Dedifferentiated amniotic fluid mesenchymal stem cell (primary cell): ENCODE results near the gene STAP2.
"Not testable (repeated sequence)": the region's sequence is repeated elsewhere in the genome, so short reads cannot be mapped to it uniquely, and the experiment has no call there.

Experiments used
- DNase-seq: peaks from one replicate; pipeline ENCODE4 v3.0.0-alpha.2; 2016; ENCODE audit errors: extremely low spot score

The STAP2 gene

GRCh38 chr19:4298810-4299550 is 39.6 kb downstream of the STAP2 start:
- DNase-seq = no peak

- no peak for DNase-seq
Observed at GRCh38 chr19:4297901-4298809, 40.5 kb downstream of the STAP2 start.

DNA sequence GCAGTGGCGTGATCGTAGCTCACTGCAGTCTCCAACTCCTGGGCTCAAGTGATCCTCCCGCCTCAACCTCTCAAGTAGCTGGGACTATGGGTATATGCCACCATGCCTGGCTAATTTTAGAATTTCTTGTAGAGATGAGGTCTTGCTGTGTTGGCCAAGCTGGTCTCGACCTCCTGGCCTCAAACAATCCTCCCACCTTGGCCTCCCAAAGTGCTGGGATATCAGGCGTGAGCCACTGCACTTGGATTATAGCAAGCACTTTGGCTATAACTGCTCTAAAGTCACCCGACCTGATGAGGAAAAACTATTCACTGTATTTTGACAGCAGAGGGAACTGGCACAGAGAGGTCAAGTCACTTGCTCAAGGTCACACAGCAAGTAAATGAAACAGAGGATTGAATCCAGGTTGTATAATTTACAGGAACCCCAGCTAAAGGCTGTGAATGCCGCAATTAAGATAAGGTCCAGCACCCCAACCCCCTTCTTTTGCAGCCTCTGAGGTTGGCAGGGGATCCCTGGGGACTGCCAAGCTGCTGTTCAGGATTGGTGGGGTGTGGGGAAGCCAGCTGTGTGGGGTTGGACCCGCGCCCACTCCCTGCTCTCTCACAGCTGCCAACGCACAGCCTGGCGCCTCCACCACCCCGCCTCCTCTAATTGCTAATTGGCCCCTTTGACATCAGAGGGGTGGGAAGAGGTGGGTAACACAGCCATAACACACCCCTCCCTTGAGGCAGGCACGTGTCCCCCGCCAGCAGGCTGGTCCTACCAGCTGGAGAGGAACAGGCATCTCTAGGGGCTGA is 42.5 kb downstream of the STAP2 start:
- no peak for DNase-seq

- no peak for DNase-seq
Observed at GRCh38 chr19:4294389-4294788, 44.2 kb downstream of the STAP2 start.

DNA sequence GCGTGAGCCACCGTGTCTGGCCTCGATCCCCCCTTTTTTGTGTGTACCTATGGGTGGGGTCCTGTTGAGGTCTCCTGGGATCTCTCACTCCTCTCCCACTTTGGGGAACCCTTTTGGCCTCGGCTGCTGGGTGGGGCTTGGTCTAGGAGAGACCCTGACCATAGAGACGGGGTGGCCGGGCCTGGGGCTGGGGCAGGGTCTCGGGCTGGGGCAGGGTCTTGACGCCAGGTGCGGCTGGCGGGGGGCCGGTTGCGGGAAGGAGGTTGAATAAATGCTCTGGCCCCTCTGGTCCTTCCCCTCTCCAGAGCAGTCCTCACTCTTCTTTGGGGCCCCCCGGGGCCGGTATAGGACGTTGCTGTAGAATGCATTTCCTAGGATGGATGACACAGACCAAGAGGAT is 46.1 kb downstream of the STAP2 start:
- DNase-seq = no peak

GRCh38 chr19:4291184-4291732 is 47.4 kb downstream of the STAP2 start:
- no peak for DNase-seq

DNA sequence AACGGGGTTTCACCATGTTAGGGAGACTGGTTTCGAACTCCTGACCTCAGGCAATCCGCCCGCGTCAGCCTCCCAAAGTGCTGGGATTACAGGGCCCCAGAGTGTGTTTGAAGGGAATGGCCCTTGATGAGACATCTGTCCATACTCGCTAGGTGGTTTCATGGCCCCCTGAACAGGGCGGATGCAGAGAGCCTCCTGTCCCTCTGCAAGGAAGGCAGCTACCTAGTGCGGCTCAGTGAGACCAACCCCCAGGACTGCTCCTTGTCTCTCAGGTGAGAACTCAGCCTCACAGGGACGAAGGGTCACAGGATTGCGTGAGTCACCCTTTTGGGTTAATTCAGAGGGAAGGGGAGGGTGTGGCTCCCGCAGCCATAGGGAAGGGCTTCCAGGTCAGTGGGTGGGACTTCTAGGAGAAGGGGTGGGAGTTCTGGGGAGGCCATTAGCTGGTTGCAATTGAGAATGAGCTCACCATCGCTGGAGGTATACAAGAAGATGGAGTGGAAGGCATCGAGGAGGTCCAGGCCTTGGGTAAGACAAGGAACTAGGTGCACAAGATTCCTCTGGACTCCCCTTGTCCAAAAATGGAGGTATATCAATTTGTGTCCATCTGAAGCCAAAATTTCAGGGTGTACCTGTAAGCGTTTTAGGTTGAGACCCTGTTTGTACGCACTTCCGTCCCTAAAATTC is 50.4 kb downstream of the STAP2 start:
- no peak for DNase-seq

DNA sequence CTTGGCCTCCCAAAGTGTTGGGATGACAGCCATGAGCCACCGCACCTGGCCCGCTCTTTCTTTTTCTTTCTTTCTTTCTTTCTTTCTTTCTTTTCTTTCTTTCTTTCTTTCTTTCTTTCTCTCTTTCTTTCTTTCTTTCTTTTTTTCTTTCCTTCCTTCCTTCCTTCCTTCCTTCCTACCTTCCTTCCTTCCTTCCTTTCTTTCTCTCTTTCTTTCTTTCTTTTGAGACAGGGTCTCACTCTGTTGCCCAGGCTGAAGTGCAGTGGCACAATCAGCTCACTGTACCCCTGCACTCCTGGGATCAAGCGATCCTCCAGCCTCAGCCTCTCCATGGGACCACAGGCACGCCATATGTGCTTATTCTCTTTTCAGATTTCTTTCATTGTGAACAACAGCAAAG is 52.5 kb downstream of the STAP2 start:
- DNase-seq = not testable (repeated sequence)

DNA sequence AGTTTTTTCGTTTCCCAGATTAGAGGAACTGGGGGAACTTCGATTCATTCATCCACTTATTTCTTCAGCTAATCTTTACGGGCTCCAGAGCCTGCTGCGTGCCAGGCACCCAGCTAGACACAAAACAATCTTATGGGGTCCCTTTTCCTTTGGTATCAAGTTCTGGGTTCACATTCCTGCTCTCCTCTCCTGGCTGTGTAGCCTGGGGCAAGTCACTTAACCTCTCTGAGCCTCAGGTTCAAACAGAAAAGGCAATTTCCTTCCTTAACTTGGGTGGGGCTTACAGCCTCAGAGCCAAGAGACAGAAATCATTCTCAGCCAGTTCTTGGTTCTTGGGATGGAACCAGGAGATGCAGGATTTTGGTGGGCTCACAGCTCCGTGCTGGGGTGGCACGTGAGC is 53.7 kb downstream of the STAP2 start:
- no peak for DNase-seq

GRCh38 chr19:4284176-4284958 is 54.3 kb downstream of the STAP2 start:
- no peak for DNase-seq

DNA sequence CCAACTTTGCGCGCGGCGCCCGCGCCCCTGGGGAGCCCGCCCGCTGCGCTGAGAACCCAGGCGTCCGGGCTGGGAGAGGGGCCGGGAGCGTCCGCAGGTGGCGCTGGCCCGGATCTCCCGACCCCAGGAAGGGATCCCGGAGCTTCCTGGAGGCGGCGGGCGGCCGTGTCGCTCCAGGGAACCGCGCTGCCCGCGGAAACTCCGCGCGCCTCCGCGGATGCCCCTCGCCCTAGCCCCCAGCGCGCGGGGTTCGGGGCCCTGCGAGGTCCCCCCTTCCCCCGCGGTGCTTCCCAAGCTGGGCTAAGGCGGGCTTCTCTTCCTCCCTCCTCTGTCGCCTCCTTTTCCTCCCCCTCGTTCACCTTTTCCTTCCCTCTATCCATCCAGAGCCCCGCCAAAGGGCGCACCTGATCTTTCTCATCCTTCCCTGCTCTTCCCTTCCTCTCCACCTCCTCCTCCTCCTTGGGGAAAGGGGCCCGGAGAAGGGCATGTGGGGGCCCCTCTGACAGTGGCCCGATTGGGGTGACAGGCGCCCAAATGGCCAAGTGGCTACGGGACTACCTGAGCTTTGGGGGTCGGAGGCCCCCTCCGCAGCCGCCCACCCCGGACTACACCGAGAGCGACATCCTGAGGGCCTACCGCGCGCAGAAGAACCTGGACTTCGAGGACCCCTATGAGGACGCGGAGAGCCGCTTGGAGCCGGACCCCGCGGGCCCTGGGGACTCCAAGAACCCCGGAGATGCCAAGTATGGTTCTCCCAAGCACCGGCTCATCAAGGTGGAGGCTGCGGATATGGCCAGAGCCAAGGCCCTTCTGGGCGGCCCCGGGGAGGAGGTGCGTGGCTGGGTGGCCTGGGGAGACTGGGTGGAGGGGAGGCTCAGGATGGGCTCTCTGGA is 58.9 kb downstream of the STAP2 start:
- no peak for DNase-seq

- no peak for DNase-seq
Observed at GRCh38 chr19:4279267-4279529, 59.4 kb downstream of the STAP2 start.

DNA sequence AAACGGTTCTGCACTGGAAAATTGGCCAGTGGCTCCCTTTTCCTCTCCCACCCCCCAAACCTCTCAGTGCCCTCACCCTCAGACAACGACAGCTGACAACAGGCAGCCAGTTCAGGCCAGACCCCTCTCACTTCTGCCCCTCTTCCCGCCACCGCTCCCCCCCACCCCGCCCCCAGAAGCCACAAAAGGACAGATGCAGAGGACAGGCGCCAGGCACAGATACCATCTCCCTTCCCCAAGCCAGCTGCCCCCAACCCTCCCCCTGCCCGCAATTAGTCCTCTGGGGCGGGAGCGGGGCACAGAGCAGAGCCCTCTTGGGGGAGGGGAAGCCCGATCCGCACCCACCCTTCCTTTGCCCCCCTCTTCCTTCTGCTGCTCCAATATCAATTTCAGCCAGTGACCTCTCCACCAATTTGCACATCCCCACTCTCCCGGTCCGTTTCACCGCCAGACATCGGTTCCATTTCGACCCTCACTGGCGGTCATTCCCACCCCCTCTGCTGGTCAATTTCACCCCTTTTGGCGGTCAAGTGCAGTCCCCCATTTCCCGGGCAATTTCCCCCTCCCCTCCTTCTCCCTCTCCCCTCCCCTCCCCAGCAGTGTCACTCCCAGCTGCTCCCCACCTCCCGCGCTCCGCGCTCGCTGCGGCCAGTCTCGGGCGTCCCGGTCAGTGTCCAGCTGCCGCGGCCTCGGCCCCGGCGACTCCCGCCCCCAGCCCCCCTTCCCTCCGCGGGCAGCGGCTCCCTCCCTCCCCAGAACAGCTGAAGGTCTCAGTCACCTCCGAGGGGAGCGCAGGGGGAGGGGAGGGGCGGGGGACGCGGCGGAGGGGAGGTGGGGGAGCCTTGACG is 60.0 kb downstream of the STAP2 start, which contains the start of gene SHD:
TSS of gene SHD (plus strand) at position 848 of the 848 bp plus-strand sequence. CDS start 798 bp downstream, outside the sequence.
- no peak for DNase-seq

DNA sequence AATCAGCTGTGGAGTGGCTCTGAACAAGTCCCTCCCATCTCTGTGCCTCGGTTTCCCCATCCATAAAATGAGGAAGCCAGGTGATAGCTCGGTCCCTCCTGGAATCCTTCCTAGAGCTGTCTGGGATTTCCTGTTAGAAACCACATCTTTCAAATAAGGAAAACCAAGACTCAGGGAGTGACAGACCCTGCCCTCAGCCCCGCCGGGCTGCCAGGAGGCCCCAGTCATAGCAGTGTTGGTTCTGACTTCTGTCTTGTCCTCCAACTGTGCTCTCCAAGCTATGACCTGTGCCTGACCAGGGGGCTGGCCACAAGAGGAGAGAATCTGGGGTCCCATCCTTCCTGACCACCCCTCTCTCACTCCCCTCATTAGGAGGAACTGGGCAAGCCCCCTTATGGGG is 60.6 kb downstream of the STAP2 start:
- DNase-seq = no peak

GRCh38 chr19:4277191-4277696 is 61.4 kb downstream of the STAP2 start:
- no peak for DNase-seq

GRCh38 chr19:4274321-4274686 is 64.3 kb downstream of the STAP2 start:
- not testable (repeated sequence) for DNase-seq
